Right hindlimb (tissue), 1 donor: ENCODE data around the gene ERI3.

ENCODE experiments used
- DNase-seq: peaks from one replicate; pipeline ENCODE4 v3.0.0-alpha.2; 2018

Gene ERI3, protein sequence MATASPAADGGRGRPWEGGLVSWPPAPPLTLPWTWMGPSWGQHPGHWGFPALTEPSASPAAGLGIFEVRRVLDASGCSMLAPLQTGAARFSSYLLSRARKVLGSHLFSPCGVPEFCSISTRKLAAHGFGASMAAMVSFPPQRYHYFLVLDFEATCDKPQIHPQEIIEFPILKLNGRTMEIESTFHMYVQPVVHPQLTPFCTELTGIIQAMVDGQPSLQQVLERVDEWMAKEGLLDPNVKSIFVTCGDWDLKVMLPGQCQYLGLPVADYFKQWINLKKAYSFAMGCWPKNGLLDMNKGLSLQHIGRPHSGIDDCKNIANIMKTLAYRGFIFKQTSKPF

DNA sequence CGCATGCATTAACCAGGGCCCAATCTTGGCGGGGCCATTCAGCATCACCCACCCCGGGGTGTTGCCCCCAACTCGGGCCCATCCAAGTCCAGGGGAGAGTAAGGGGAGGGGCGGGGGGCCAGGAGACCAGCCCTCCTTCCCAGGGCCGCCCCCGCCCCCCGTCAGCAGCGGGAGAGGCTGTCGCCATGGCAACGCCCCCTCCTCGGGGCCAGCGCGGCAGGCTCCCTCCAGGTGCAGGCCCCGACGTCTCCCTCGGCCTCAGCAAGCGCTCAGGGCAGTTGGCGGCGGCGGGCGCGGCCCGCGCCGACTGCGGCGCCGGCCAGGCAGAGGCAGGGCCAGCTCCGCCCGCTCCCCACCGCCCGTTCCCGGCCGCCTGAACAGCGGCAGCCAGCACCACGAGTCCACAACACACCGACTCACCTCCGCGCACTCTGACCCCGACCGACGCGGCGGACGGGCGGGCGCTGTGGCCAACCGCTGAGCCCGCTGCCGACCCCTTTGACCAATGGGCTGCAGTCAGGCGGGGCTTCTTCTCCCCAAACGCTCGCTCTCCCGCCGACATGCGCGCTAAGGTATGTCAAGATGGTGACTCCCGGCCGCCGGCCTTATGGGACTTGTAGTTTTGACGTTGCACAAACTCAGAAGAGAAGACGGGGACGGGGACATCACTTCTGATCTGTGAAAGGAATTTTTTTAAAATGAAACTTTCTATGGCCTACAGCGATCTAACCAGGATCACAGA, at the start of gene ERI3:
ERI3 (minus strand) TSS at position 418 of the 742 bp plus-strand sequence; CDS start at position 187, 231 bp downstream.
- peak; percentile 98 for DNase-seq

DNA sequence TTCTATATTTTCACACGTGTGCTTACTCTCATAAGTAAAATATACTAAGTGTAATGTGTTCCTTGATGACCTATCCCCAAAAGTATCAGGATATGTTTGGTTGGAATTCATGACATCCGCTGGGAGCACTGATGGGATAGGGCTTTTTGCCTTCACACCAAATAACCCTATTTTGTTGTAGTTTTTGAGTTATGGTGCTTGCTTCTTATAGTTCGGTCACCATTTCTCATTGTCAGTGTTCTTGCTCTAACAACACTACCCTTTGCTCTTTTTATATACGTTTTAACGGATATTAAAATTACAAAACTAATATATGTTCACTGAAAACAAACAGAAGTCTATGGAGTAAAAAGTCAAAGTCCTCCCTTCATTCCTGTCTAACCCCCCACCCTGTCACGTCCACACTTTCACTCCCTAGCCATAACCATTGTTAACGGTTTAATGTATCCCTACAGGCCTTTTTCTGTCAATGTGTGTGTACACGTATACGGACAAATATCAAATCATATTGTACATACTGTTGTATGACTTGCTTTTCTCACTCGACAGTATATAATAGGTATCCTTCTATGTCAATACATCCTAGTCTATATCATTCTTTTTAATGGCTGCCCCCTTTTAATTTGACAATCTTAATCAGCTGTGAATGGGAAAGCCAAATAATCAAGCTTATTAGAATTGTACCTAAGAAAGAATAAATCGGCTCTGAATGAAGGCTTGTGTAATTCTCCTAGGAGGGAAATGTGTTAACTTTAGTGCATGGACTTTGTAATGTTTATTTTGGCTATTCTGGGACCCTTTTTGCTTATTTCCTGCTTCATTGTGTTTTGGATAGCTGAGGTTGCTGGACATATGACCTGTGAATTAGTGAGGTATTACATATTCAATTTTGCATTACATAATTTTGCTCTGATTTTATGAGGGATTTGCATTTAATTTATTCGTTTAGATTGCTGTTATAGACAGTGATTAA, 46.5 kb upstream of the ERI3 start:
- DNase-seq: no peak

DNA sequence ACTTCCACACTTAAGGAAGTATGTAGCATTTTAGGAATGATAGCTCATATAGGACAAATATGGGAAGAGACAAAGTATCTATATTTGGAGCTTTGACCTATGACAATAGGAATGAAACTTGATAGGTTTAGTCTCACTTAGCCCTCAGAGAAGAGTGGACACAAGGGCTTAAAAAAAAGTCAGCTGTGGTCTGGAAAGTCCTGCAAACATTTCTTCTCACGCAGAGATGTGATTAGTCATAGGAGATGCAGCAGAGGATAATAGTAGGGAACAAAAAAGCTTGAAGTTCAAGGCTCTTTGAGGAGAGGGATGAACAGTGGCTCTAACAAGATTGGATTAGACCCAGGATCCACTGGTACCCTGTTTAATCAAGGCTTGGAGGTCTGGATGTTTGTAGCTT, 35.2 kb upstream of the ERI3 start:
- no peak for DNase-seq

DNA sequence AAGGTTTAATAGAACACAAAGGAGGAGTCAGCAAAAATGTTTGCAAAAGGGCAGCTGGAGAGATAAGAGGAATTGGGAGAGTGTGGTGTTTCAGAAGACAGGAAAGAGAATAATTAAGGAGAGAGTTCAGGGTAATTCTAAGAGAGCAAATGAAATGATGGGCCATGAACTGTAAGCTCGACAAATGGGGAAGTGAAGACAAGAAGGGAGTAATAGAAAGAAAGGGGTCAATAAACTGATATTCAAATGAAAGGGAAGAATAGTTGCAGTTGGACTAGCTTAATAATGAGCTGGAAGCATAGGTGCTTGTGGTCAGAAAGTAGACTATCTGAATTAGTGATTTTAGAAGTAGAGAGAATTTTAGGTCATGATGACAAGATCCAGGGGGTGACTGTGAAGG, 34.4 kb upstream of the ERI3 start:
- no peak for DNase-seq

DNA sequence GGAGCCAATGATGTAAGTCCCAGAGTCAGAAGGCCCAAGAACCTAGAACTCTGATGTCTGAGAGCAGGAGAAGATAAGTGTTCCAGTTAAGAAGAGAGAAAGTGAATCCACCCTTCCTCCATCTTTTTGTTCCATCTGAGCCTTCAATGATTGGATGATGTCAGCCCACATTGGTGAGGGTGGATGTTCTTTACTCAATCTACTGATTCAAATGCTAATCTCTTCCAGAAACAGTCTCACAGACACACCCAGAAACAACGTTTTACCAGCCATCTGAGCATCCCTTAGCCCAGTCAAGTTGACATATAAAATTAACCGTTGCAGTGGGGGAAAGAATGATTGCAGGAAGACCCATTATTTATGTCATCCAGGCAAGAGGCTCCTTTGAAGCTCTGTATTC, 33.5 kb upstream of the ERI3 start:
- no peak for DNase-seq

DNA sequence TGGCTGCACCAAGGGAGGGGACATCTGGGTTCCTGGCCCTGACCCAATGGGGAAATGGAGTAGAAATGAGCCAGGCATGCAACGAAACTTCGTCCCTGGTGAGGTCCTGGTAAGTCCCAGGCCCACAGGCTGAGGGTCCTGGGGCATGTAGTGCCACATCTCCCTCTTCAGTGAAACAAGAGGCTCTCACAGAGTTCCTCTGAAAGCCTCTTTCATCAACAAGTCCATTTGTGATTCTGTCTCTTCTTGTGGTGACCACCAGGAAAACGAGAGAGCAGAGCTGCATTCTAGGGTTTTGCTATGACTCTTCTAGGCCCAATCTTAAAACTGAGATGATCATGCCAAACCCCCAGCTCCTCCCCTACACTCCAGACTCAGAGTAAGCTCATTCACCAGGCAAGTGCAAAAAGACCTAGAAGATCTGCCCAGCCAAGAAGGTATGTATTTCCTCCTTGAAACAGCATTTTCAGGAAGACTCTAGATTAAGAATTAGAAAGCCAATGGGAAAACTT, 25.7 kb upstream of the ERI3 start:
- no peak for DNase-seq

DNA sequence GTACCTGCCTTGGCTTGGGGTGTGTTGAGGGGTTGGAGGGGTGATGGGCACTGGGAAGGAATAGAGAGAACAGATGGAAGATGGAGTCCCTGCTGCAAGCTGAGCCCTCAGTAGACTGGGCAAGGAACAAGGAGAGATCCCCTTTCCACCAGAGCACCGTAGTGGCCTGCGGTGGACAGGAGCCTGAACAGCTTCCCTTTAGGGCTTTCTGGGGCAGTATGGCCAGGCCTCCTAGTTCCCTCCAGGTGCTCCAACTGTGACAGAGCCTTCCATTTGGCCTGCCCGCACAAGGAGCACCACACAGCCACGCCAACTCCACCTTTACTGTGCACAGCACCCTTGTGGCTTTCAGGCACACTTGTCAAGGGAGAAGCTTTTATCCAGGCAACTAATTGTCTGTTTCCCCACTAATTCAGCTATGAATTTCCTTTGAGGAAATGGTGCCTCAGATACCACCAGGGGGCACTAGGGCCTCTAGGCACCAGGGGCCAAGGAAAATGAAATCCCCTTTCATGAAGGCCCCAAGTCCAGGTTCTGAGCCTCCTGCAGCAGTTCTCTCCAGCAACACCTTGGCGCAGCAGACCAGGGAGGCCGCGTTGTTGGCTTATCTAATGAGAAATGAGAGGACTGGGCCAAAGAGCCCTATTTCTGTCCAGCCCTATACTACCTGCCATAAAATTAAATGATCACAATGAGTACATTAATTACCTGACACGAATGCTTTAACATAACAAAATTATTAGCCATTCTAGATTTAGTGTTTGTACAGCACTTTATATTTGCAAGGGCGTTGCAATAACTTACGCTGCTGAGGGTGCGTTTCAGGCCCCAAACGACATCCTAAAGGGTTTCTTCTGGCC, 23.1 kb upstream of the ERI3 start:
- DNase-seq: peak; percentile 43

DNA sequence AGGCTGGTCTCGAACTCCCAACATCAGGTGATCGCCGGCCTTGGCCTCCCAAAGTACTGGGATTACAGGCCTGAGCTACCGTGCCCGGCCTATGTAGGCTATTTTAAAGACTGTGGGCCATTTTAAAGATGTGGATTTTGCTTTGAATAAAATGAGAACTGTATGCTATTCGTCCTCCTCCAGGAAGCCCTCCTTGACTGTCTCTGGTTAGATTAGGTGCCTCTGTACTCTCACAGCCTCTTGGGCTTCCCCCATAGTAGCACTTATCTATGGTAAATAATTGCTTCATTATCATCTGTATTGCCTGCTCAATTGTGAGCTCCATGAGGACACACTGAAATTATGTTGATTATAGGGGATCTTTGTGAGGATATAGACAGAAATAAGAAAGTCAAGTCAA, 20.5 kb upstream of the ERI3 start:
- no peak for DNase-seq

DNA sequence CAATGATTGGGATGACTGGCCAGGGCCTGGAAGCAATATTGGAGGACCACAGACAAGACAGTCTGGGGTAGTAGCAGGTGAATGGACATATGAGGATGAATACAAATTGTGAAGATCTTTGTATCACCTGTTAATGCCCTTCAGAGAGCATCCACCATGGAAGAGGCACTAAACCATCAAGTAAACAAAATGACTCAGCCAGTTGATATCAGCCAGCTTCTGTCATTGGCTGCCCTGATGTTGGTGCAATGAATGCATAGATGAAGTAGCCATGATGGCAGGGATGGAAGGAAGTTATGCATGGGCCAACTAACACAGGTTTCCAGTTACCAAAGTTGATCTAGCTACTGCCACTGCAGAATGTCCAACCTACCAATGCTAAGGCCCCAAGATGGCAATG, 16.1 kb upstream of the ERI3 start:
- no peak for DNase-seq

DNA sequence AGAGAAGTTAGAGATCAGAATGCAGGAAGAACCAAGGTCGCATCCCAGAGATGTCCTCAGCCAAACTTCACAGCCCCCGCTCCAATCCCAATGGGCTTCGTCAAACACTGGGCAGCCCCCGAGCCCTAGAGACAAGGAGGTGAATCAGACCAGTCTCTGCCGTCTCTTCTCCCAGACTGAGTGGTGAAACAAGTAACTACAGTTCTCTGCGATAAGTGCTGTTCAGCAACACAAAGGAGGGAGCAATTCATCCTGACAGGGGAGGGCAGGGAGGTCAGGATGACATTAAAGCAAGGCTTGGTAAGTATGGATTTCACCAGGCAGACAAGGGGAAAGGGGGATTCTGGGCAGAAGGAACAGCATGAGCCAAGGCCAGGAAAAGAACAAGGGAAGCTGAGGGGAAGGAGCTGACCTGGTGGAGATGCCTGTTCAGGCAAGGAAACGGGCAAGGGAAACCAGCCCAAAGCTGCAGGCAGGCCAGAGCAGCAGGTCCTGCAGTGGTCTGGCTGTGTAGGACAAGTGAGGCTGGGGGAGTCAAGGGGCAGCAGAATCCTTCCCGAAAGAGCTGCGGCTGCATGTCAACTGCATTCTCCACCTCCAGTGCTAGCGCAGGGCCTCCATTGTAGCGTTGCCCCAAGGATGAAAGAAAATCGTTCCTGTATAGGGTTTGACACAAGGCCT, 13.6 kb upstream of the ERI3 start:
- no peak for DNase-seq

DNA sequence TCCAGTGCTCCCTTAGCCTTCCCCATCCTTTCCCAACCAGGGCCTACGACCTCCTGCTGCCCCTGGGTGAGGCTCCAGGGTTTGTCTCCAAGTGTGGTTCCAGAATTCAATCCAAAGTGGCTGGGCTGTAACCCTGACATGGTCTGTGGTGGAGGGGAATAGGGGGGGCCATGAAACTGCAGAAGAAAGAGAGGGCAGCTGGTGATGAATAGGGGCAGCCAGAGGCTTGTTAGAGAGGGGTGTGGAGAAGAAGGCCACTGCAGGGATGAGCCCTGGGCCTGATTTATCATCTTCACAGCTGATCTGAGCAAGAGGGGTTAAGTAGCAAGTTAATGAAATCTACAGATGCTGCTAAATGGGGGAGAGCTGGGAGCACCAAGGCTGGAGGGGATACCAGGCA, 12.9 kb upstream of the ERI3 start:
- no peak for DNase-seq

DNA sequence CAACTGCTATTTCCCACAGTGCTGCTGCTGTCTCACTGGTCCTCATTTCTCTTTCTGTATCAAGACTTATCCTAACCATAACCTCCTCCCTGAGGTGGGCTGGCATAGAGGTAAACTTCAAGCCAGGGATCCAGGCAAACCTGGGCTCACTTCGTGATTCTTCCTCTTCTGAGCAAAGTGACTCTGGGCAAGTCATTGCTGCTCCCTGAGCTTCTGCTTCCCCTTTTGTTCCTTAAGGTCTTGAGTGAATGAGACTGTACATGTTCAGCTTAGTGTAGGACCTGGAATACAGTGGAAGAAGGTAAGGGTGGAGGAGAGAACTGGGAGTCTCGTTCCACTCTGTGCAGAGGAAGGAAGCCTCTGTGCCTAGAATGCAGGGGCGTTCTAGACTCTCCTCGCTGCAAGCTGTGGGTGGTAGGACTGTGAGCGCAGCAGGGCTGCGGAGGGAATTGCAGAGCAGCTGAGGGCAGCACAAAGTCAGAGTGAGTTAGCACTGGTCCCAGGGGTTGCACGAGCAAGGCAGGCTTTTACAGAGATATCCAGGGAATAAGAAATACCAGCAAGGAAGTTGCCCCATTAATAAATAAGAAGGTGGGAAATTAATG, 11.4 kb upstream of the ERI3 start:
- no peak for DNase-seq

DNA sequence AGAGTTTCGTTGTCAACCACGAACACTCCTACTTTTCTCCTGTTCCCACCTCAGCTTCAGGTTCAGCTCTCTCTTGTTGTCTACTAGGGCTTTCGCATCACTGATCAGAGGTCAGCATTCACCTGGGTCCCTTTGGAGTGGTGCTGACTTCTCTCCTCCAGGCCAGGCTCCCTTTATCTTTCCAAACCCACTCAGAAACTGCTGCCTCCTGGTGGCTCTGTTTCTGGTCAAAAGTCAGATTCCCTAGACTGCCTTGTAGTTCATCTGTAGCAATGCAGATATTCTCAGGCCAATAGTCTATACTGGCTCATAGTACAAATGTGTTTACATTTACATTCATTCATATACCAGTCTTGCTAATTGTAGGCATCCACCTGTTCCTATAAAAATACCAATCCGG, 6.4 kb upstream of the ERI3 start:
- no peak for DNase-seq

DNA sequence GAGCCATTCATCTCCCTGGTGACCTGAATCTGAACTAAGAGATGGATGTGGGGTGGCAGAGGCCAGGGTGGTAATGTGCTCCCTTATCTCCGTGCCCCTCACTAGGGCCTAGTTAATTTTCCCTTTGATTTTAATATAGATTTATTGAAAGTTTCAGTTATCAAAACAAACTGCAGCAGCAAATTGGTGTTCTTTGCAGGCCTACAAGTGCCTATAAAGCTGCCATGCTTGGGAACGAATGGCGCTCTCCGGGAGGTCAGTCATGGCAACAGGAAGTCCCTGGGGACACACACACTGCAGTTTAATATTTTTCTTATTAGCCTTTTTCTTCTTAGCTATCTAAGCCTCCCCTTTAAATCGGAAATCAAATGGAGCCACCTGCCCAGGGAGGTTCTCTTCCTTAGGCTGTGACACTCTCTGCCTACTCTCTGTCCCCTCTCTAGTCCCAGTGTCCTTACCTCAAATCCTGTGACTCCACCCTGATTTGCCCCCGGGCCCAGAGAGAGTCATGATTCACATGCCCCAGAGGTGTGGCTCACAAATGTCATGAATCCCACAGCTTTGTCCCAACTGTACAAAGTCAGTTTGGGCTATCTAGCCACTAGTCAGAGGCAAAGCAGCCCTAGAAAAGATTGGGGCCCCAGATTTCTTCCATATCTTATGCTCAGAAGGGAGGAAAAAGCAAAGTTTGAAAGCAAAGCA, 4.3 kb upstream of the ERI3 start:
- DNase-seq: no peak

DNA sequence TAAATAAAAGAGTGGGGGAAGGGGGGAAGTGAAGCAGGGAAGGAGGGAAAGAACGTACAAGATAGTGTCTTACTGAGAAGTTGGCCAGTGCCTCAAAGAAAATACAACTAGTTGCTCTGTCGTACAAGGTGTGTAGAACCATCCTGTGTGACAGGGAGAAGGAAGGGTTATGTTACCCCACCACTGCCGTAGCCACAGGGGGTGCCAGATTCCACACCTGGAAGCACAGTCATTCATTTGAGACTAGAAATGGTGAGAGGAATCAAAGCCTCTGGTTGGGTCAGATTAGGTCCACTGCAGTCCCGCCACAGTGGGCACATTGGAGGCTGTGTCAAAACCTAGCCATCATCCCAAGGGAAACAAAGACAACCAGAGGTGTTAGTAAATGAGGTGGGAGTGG, 2.7 kb upstream of the ERI3 start:
- DNase-seq: no peak

DNA sequence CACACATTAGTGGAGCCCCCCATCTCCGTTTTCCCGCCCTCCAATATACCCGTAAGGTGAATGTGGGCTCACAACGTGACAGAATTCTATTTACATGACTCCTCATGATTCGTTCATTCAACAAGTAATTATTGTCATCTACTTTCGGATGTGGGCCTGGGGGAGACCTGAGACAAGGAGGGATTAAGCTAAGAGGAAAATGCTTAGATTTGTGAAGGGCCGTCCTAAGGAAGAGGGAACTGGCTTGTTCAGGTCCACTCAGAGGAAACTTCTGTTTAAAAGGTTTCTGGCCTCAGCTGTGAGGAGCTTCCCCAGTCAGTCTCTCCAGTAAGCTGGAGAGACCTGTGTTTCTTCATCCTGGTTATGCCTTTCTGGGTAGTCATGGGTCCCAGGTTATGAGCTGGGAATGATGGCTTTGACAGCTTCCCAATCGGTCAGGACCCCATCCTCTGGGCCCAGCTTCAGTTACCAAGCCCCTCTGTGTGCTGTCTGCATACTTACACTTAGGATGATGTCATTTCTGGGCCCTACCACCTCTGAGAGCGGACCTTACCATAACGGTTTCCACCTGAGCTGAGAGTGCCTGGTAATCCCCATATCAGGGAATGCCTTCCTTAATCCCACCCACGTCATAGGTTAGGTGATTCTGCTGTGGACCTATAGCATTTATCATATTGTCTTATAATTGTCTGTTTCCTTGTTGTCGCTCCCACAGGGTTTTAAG, 687 bp upstream of the ERI3 start:
- DNase-seq: no peak

DNA sequence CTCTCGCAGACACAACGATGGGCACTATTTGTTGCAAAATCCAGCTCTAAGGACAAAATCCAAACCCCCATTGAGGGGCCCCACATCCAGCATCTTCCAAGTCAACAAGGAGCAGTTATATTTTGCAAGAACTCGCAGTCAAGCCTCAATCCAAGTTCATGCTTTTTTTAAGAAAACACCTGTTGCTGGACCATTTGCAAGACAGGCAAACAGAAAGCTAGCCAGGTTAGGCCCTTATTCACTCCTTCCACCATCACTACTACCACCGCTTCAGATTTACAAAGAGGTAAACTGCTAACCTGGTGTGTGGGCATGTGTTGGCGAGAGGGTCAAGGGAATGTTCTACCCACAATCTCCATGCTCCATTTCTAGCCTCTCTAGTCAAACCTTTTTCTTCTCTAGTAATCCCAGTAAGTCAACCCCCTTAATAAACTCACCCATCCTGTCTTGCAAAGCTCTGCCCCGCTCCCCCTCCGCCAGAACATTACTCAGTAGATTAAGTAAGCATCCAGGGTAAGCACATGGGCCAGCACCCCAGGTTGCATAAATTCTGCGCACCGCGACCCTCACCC, 703 bp downstream of the ERI3 start:
- DNase-seq: no peak

DNA sequence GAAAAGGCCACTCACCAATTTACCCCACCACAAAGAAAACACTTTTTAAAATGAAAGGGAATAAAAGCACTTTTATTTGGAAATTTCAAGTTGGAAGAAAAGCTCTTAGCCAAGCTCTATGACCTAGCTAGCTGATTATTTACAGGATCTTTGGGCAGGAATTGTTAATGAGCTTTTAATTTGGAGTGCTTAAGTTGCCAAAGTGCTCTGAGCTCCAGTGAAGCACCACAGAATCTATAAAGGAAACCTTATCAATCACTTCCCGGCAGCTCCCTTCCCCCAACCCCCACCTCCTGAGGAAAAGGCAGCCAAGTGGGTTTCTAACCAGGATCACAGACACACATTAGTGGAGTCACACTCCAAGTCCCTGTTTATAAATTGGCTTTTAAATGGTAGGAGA, 1.5 kb downstream of the ERI3 start:
- DNase-seq: no peak

DNA sequence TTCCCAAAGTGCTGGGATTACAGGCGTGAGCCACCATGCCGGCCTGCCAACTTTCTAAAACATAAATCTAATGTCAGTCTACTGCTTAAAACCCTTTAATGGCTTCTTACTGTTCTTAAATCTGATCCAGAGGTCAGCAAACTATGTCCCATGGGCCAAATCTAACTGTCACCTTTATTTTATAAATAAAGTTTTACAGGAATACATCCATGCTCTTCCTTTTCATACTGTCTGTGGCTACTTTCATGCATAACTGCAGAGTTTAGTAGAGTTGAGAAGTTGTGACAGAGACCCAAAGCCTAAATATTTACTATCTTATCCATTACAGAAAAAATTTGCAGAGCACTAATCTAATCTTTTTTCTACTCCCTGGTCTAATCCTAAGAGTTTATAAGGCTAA, 3.8 kb downstream of the ERI3 start:
- no peak for DNase-seq
